HepG2 (cell line): ENCODE data around the gene CAPN13. TPM values are rescaled to one million over a fixed set of nuclear protein-coding genes. Genes with fewer than 3 reads are reported as not detected.

Source experiments
- ATAC-seq: fragments of 200-7000 bp; cut with Tn5 transposase; 3 replicates; pipeline ENCODE4 v1.9.1; 2020; ENCODE audit warnings: mild to moderate bottlenecking, moderate library complexity
- BruUV-seq: library from RNA; stranded (reverse); fragments of 400-500 nt; replicated peaks from 2 replicates; lab custom pipeline; 2021; lab: Mats Ljungman, UMichigan
- CTCF ChIA-PET: fragments of 300-600 bp; formaldehyde crosslinking; extraction: SDS; loops from one replicate; lab custom pipeline; 2021; ENCODE audit warnings: low total read pairs, inconsistent platforms, low intra/inter-chr PET ratio; lab: Yijun Ruan, JAX
- POLR2A ChIA-PET: fragments of 350-600 bp; sonication (Branson Sonifier 250); formaldehyde crosslinking; loops from one replicate; lab custom pipeline; 2020; ENCODE audit warnings: antibody characterized with exemption, inconsistent platforms; lab: Yijun Ruan, JAX
- DNase-seq: peaks from one replicate; pipeline ENCODE4 v3.0.0-alpha.2; 2015; ENCODE audit warnings: low spot score
- FAIRE-seq: peaks from 3 replicates; lab custom pipeline; 2011; peaks lifted over from hg19 to GRCh38; lab: Jason Lieb, UNC
- H2AFZ ChIP-seq: one replicate; pipeline ENCODE4 v1.6.1; 2011; ENCODE audit warnings: low read length, inconsistent platforms
- H3K27ac ChIP-seq: fragments of 300-600 bp; 3 replicates; pipeline ENCODE4 v1.8.0; 2011; ENCODE audit warnings: mixed run types, mild to moderate bottlenecking, mixed read lengths, low read length, inconsistent platforms; ENCODE audit not compliant: insufficient read depth; ENCODE audit errors: extremely low read length
- H3K27me3 ChIP-seq, 2 experiments: fragments of 200-600 bp in 1 of 2; 2 replicates in 1 of 2; 3 replicates in 1 of 2; pipeline versions ENCODE4 v1.6.0 to v1.8.0; 2011; ENCODE audit warnings: low read length in 2 of 2, mild to moderate bottlenecking in 2 of 2, moderate library complexity in 2 of 2, inconsistent platforms in 1 of 2; ENCODE audit not compliant: insufficient read depth in 2 of 2, control insufficient read depth in 1 of 2
- H3K36me3 ChIP-seq, 2 experiments: fragments of 200-600 bp in 1 of 2; replicated peaks in 1 of 2; 2 replicates in 1 of 2; 3 replicates in 1 of 2; pipeline versions ENCODE4 v1.5.1 to v1.8.0; 2011; ENCODE audit warnings: low read length in 2 of 2, inconsistent platforms in 1 of 2; ENCODE audit not compliant: insufficient read depth in 2 of 2, control insufficient read depth in 1 of 2
- H3K4me1 ChIP-seq: 2 replicates; pipeline ENCODE4 v1.5.1; 2012; ENCODE audit warnings: low read length, inconsistent platforms; ENCODE audit not compliant: insufficient read depth
- H3K4me2 ChIP-seq: 2 replicates; pipeline ENCODE4 v1.6.0; 2011; ENCODE audit warnings: low read depth, low read length, inconsistent platforms
- H3K4me3 ChIP-seq, 3 experiments: fragments of 200-600 bp in 1 of 3; sonication (generic), shearing (Covaris generic) in 1 of 3; replicated peaks in 1 of 3; 2 replicates each; pipeline ENCODE4 v1.5.1; 2011 to 2016; ENCODE audit warnings: low read length in 3 of 3, inconsistent platforms in 2 of 3, low read depth in 2 of 3, mild to moderate bottlenecking in 2 of 3, control low read depth in 1 of 3, mixed read lengths in 1 of 3; ENCODE audit not compliant: insufficient read depth in 1 of 3
- H3K79me2 ChIP-seq: one replicate; pipeline ENCODE4 v1.6.1; 2011; ENCODE audit warnings: low read length, inconsistent platforms; ENCODE audit not compliant: insufficient read depth
- H3K9ac ChIP-seq: 2 replicates; pipeline ENCODE4 v1.6.0; 2011; ENCODE audit warnings: mild to moderate bottlenecking, low read depth, low read length, inconsistent platforms; ENCODE audit not compliant: insufficient read depth
- H3K9me3 ChIP-seq: 2 replicates; pipeline ENCODE4 v1.5.1; 2012; ENCODE audit warnings: mild to moderate bottlenecking, low read length
- H4K20me1 ChIP-seq: 2 replicates; pipeline ENCODE4 v1.6.0; 2011; ENCODE audit warnings: inconsistent platforms, mild to moderate bottlenecking, low read length, moderate library complexity; ENCODE audit not compliant: insufficient read depth
- CC2D1A ChIP-seq: sonication (generic); formaldehyde crosslinking; IDR thresholded peaks from 2 replicates; pipeline ENCODE4 v1.8.1; 2023; ENCODE audit warnings: mild to moderate bottlenecking, missing genetic modification reagents
- HNF4A ChIP-seq: sonication (generic); formaldehyde crosslinking; IDR thresholded peaks from 2 replicates; pipeline ENCODE4 v1.4.0; 2020; ENCODE audit warnings: missing genetic modification reagents
- LCORL ChIP-seq, 2 experiments: fragments of 450-650 bp in 1 of 2; sonication (generic) in 1 of 2; formaldehyde crosslinking in 1 of 2; IDR thresholded peaks; 2 replicates each; pipeline versions ENCODE4 v1.5.0 to v1.6.1; 2017 to 2020; ENCODE audit warnings: antibody characterized with exemption in 1 of 2, missing genetic modification reagents in 1 of 2
- NFATC3 ChIP-seq: sonication (generic); formaldehyde crosslinking; IDR thresholded peaks from 2 replicates; pipeline ENCODE4 v1.5.1; 2020; ENCODE audit warnings: mild to moderate bottlenecking, missing genetic modification reagents
- PLRG1 ChIP-seq: fragments of 450-650 bp; conservative IDR thresholded peaks from 2 replicates; pipeline ENCODE4 v1.6.1; 2016
- PRMT3 ChIP-seq: sonication (generic); formaldehyde crosslinking; IDR thresholded peaks from 2 replicates; pipeline ENCODE4 v1.8.1; 2022; ENCODE audit warnings: low read depth, mild to moderate bottlenecking, moderate library complexity, missing genetic modification reagents, borderline replicate concordance
- PTBP1 ChIP-seq: fragments of 200-400 bp; formaldehyde crosslinking; IDR thresholded peaks from 2 replicates; pipeline ENCODE4 v1.6.1; 2018; ENCODE audit warnings: low read length, low read depth; ENCODE audit not compliant: poor library complexity, severe bottlenecking
- RBAK ChIP-seq: sonication (generic); formaldehyde crosslinking; IDR thresholded peaks from 2 replicates; pipeline ENCODE4 v1.5.1; 2020; ENCODE audit warnings: mild to moderate bottlenecking, missing genetic modification reagents
- TBX3 ChIP-seq: fragments of 450-650 bp; IDR thresholded peaks from 2 replicates; pipeline ENCODE4 v1.6.1; 2017; ENCODE audit warnings: antibody characterized with exemption, mild to moderate bottlenecking, inconsistent platforms, borderline replicate concordance
- ZBTB21 ChIP-seq: sonication (generic); formaldehyde crosslinking; IDR thresholded peaks from 2 replicates; pipeline ENCODE4 v1.4.0; 2020; ENCODE audit warnings: missing genetic modification reagents
- ZNF180 ChIP-seq: sonication (generic); formaldehyde crosslinking; IDR thresholded peaks from 2 replicates; pipeline ENCODE4 v1.4.0; 2020; ENCODE audit warnings: low read depth, missing genetic modification reagents, borderline replicate concordance
- ZNF263 ChIP-seq: sonication (generic); formaldehyde crosslinking; IDR thresholded peaks from 2 replicates; pipeline ENCODE4 v1.4.0; 2020; ENCODE audit warnings: missing genetic modification reagents
- ZNF589 ChIP-seq: sonication (generic); formaldehyde crosslinking; conservative IDR thresholded peaks from 2 replicates; pipeline ENCODE4 v1.8.0; 2022; ENCODE audit warnings: mild to moderate bottlenecking, moderate library complexity, missing genetic modification reagents
- WGBS: methylation state at CpG from one replicate; pipeline ENCODE4 v1.1.6; 2017; ENCODE audit warnings: low lambda C conversion rate; 5-methylcytosine and 5-hydroxymethylcytosine counted together
- in situ Hi-C: cut with HindIII; loops from 2 replicates; pipeline ENCODE4 v1.10.0; 2017; ENCODE audit warnings: low pct_unique_long_range_greater_than_20kb; ENCODE audit not compliant: extremely low pct_ligation_motif_present
- intact Hi-C: fragments of 100-400 bp; cut with micrococcal nuclease; formaldehyde crosslinking; loops from one replicate; pipeline ENCODE4 v1.10.0; 2022; ENCODE audit not compliant: unreplicated experiment
- polyA plus RNA-seq, 8 experiments: library from polyadenylated mRNA; depleted of rRNA in 3 of 8; stranded (reverse) in 7 of 8; unstranded in 1 of 8; fragments of >200 nt; fragmentation: Illumina TruSeq in 4 of 8; extraction: Trizol in 4 of 8; gene quantifications; 2 replicates each; pipeline versions ENCODE4 v1.2.1 to v1.2.3, GENCODE V29; 2011 to 2016; ENCODE audit warnings: low read depth in 4 of 8, missing spikeins in 1 of 8, mixed read lengths in 1 of 8; ENCODE audit not compliant: insufficient read depth in 1 of 8
- total RNA-seq, 5 experiments: library from RNA; depleted of rRNA; stranded (reverse); fragments of >200 nt; fragmentation: Illumina TruSeq; extraction: Trizol; gene quantifications; 2 replicates each; pipeline ENCODE4 v1.2.3, GENCODE V29; 2016; ENCODE audit warnings: low read depth in 1 of 5
- TF ChIP-seq, protein P1 (sequence below): sonication (generic); formaldehyde crosslinking; IDR thresholded peaks from 2 replicates; pipeline ENCODE4 v1.5.0; 2020; ENCODE audit warnings: missing genetic modification reagents
- TF ChIP-seq, protein P2 (sequence below): sonication (generic); formaldehyde crosslinking; IDR thresholded peaks from 2 replicates; pipeline ENCODE4 v1.4.0; 2020; ENCODE audit warnings: missing genetic modification reagents
- TF ChIP-seq, protein P3 (sequence below): sonication (generic); formaldehyde crosslinking; IDR thresholded peaks from 2 replicates; pipeline ENCODE4 v1.4.0; 2020; ENCODE audit warnings: mild to moderate bottlenecking, missing genetic modification reagents

Gene CAPN13
- total and polyA plus RNA-seq, 2 of the 13 experiments (the other 11 are each of a cell fraction or from before 2014, with no cell fraction given), result not detected

DNA sequence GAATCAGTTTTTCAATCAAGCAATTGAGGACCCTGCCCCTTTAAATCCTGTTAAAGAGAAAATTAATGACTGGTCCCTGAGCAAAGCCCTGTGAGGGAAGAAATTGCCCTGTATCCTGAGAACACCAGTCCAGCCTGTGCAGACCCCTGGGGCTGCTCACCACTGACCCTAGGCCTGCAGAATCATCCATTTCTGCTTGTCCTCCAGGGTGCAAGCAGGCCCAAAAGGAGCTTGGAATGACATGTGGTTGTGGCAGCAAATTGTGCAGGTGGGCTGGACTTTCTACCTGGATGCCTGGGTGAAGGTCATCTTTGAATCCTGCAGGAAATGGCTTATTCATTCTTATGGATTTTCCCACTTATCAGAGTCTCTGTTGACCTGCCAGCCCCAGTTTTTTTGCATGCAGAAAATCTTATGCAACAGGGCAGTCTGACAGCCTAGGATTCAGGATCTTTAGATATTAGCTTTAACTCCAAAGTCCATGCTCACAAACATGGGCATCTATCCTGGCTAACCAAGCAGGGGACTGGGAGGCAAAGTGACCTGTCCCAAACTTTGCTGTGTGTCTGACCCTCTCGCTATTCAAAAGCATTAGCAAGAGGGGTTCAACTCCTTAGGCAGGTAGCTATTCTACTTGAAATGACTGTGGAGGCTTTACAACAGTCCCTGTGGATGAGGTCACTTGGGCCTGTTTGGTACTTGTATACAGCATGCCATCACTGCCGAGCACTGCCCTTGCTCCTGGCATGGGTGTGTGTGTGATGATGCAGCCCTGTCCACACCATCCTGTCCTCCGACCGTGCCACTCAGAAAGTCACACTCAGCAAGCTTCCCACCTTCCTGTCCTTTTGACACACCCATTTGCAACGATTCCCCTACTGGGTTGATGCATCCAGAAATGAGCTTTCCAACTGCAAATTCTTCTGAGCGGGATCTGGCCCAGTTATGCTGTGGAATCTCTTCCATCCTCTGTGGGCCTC, 85.3 kb downstream of the CAPN13 start (continued):
- no peak for TF ChIP-seq ZNF263
- no peak for TF ChIP-seq LCORL (IDR thresholded peaks at IDR 0.05)
- TF ChIP-seq LCORL (CRISPR knock-in tag; IDR thresholded peaks at IDR 0.05), result 0 out of 2 replicates have a peak, but pooled peaks have one; percentile 35
- TF ChIP-seq, protein P1, sequence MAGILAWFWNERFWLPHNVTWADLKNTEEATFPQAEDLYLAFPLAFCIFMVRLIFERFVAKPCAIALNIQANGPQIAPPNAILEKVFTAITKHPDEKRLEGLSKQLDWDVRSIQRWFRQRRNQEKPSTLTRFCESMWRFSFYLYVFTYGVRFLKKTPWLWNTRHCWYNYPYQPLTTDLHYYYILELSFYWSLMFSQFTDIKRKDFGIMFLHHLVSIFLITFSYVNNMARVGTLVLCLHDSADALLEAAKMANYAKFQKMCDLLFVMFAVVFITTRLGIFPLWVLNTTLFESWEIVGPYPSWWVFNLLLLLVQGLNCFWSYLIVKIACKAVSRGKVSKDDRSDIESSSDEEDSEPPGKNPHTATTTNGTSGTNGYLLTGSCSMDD (CRISPR knock-in tag), result no peak
- TF ChIP-seq HNF4A (CRISPR knock-in tag), result peak; percentile 64; the same call in 1 of the 2 replicates
- no peak for TF ChIP-seq ZNF180 (CRISPR knock-in tag)
- no peak for TF ChIP-seq RBAK
- no peak for TF ChIP-seq PTBP1
- no peak for TF ChIP-seq CC2D1A (CRISPR knock-in tag)
- TF ChIP-seq, all 625 proteins: peak for 8

DNA sequence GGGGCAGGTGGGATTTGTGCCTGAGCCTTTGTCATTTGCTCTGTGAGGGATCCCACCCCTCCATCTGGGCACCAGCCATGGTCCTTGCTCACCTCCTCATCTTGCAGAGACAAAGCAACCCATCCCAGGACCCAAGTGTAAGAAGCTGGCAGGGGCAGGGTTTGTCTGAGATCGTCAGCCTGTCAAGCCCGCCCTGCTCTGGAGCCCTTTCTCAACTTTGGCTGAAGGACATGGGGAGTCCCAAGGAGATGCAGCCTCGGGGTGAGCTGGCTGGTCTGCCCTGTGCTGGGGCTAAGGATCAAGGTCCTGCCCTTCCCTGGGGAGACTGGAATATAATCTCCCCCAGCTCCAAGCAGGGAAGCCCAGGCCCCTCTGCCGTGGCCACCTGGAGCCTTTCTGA, 86.0 kb downstream of the CAPN13 start:
- Histone ChIP-seq H3K9ac (no peak overlapping the region), H3K9me3 (no peaks in the 10 kb centered on the region), H3K36me3 (no peaks in the 10 kb centered on the region), H3K27me3 (0 out of 5 replicates have a peak, but pooled peaks cover 0 to 5% of the 10 kb centered on the region in 2 experiments), H3K79me2 (no peaks in the 10 kb centered on the region), H3K4me1 (no peaks in the 10 kb centered on the region), H2AFZ (no peak overlapping the region), H3K4me3 (no peak overlapping the region), H3K4me2 (no peak overlapping the region), H4K20me1 (no peaks in the 10 kb centered on the region), H3K27ac (no peak overlapping the region)
- DNase-seq, result no peak
- POLR2A ChIA-PET, result no interaction called here
- in situ Hi-C loops (no loop called here), intact Hi-C loops (no loop called here)
- peak; percentile 31 for ATAC-seq
- WGBS, result 37% methylated on average over 2 of the region's 4 CpGs
- BruUV-seq, result no TSS peak
- CTCF ChIA-PET, result no interaction called here
- FAIRE-seq, result no peak
- TF ChIP-seq ZNF589 (no peak), TBX3 (no peak), NFATC3 (CRISPR knock-in tag) (no peak), PLRG1 (no peak), PRMT3 (CRISPR knock-in tag) (no peak), ZBTB21 (CRISPR knock-in tag) (no peak)
- TF ChIP-seq, protein P2, sequence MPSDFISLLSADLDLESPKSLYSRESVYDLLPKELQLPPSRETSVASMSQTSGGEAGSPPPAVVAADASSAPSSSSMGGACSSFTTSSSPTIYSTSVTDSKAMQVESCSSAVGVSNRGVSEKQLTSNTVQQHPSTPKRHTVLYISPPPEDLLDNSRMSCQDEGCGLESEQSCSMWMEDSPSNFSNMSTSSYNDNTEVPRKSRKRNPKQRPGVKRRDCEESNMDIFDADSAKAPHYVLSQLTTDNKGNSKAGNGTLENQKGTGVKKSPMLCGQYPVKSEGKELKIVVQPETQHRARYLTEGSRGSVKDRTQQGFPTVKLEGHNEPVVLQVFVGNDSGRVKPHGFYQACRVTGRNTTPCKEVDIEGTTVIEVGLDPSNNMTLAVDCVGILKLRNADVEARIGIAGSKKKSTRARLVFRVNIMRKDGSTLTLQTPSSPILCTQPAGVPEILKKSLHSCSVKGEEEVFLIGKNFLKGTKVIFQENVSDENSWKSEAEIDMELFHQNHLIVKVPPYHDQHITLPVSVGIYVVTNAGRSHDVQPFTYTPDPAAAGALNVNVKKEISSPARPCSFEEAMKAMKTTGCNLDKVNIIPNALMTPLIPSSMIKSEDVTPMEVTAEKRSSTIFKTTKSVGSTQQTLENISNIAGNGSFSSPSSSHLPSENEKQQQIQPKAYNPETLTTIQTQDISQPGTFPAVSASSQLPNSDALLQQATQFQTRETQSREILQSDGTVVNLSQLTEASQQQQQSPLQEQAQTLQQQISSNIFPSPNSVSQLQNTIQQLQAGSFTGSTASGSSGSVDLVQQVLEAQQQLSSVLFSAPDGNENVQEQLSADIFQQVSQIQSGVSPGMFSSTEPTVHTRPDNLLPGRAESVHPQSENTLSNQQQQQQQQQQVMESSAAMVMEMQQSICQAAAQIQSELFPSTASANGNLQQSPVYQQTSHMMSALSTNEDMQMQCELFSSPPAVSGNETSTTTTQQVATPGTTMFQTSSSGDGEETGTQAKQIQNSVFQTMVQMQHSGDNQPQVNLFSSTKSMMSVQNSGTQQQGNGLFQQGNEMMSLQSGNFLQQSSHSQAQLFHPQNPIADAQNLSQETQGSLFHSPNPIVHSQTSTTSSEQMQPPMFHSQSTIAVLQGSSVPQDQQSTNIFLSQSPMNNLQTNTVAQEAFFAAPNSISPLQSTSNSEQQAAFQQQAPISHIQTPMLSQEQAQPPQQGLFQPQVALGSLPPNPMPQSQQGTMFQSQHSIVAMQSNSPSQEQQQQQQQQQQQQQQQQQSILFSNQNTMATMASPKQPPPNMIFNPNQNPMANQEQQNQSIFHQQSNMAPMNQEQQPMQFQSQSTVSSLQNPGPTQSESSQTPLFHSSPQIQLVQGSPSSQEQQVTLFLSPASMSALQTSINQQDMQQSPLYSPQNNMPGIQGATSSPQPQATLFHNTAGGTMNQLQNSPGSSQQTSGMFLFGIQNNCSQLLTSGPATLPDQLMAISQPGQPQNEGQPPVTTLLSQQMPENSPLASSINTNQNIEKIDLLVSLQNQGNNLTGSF, result no peak
- TF ChIP-seq, protein P3, sequence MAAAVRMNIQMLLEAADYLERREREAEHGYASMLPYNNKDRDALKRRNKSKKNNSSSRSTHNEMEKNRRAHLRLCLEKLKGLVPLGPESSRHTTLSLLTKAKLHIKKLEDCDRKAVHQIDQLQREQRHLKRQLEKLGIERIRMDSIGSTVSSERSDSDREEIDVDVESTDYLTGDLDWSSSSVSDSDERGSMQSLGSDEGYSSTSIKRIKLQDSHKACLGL, result no peak
